Mucosa of descending colon (tissue), 3 donors: Measurements from ENCODE around the gene ADCY5. TPM values are rescaled to one million over a fixed set of nuclear protein-coding genes. Genes with fewer than 3 reads are reported as not detected.

Source experiments
- ATAC-seq: fragments of 200-7000 bp; cut with Tn5 transposase; one replicate; pipeline ENCODE4 v1.9.1; 2020; ENCODE audit warnings: mild to moderate bottlenecking, moderate library complexity
- DNase-seq, 3 donors: peaks; one replicate each; pipeline ENCODE4 v3.0.0-alpha.2; 2020
- H3K36me3 ChIP-seq: fragments of 200-600 bp; one replicate; pipeline ENCODE4 v1.8.0; 2021; ENCODE audit warnings: low read depth, mild to moderate bottlenecking
- H3K4me1 ChIP-seq: fragments of 200-600 bp; one replicate; pipeline ENCODE4 v1.8.0; 2021; ENCODE audit warnings: low read depth, mild to moderate bottlenecking
- H3K4me3 ChIP-seq: fragments of 200-600 bp; one replicate; pipeline ENCODE4 v1.8.0; 2021; ENCODE audit warnings: mild to moderate bottlenecking
- H3K9me3 ChIP-seq: fragments of 200-600 bp; one replicate; pipeline ENCODE4 v1.8.0; 2021; ENCODE audit warnings: mild to moderate bottlenecking
- CTCF ChIP-seq: fragments of 200-600 bp; IDR thresholded peaks from one replicate; pipeline ENCODE4 v1.8.0; 2022; ENCODE audit warnings: antibody characterized with exemption, mild to moderate bottlenecking
- intact Hi-C, 2 donors: fragments of 100-400 bp; cut with DNase I in 1 of 2; cut with micrococcal nuclease in 1 of 2; formaldehyde crosslinking; loops; one replicate each; pipeline versions ENCODE4 v1.11.0 to v1.11.1; 2022; cut with DNase I, micrococcal nuclease
- total RNA-seq, 3 donors: library from RNA; stranded (reverse); fragmentation: NEBNext Ultra II Directional in 2 of 3; extraction: Animal tissue kit (Norgen Biotek cat#: 25700) in 2 of 3; gene quantifications; one replicate each; pipeline versions ENCODE4 v1.2.1 to v1.2.4, GENCODE V29; 2021 to 2023
- donor health status: DM: no; HTN: no; CAD: no; lungs with moderate emphysema.
- donor health status: DM: no; HTN: no; CAD: no.
- donor health status: DM: no; HTN: yes; CAD: no.

Gene ADCY5
- total RNA-seq, 3 donors from 2014 or later = 7.8 to 72.6 (median 12.6) TPM

- H3K9me3 ChIP-seq = no peaks in the 10 kb centered on the region
- DNase-seq (no peak), ATAC-seq (no peak)
- intact Hi-C loops = loop anchor here in 1 of 2 donors (5.0 kb wide), 1 partner anchor 159 kb away; no protein-coding TSS in a partner anchor
- no peak for TF ChIP-seq CTCF
- H3K4me1 ChIP-seq = no peaks in the 10 kb centered on the region
- no peak overlapping the region for H3K4me3 ChIP-seq
- H3K36me3 ChIP-seq = no peaks in the 10 kb centered on the region
These were observed 37.6 kb upstream of the ADCY5 start for GRCh38 chr3:123486460-123486859.

GRCh38 chr3:123485551-123485950, 36.7 kb upstream of the ADCY5 start:
- H3K4me1 ChIP-seq = no peaks in the 10 kb centered on the region
- DNase-seq (no peak), ATAC-seq (no peak)
- intact Hi-C loops = loop anchor here in 1 of 2 donors (5.0 kb wide), 1 partner anchor 158 kb away; no protein-coding TSS in a partner anchor
- no peak for TF ChIP-seq CTCF
- no peak overlapping the region for H3K4me3 ChIP-seq
- H3K9me3 ChIP-seq = no peaks in the 10 kb centered on the region
- no peaks in the 10 kb centered on the region for H3K36me3 ChIP-seq

GRCh38 chr3:123483146-123483545, 34.3 kb upstream of the ADCY5 start:
- ATAC-seq = no peak
- intact Hi-C loops = no loop called here
- no peak overlapping the region for H3K4me3 ChIP-seq
- no peak for DNase-seq
- H3K36me3 ChIP-seq = no peaks in the 10 kb centered on the region
- TF ChIP-seq CTCF = no peak
- no peaks in the 10 kb centered on the region for H3K4me1 ChIP-seq
- H3K9me3 ChIP-seq = no peaks in the 10 kb centered on the region

- TF ChIP-seq CTCF = no peak
These were observed 33.0 kb upstream of the ADCY5 start for GRCh38 chr3:123481722-123482457.

GRCh38 chr3:123481071-123481470, 32.2 kb upstream of the ADCY5 start:
- Histone ChIP-seq H3K36me3 (no peaks in the 10 kb centered on the region), H3K4me3 (no peak overlapping the region), H3K4me1 (no peaks in the 10 kb centered on the region), H3K9me3 (no peaks in the 10 kb centered on the region)
- DNase-seq = no peak
- intact Hi-C loops = no loop called here
- TF ChIP-seq CTCF = no peak
- no peak for ATAC-seq

More at GRCh38 chr3:123481722-123482457, 33.0 kb upstream of the ADCY5 start:
- intact Hi-C loops = no loop called here
- Histone ChIP-seq H3K4me3 (no peak overlapping the region), H3K36me3 (no peaks in the 10 kb centered on the region), H3K4me1 (no peaks in the 10 kb centered on the region), H3K9me3 (no peaks in the 10 kb centered on the region)
- ATAC-seq (no peak), DNase-seq (no peak)
